Measurements from ENCODE around the gene DNASE2.

Gene DNASE2

GRCh38 chr19:12899891-12900518 is 18.8 kb upstream of the DNASE2 start:
- TF ChIP-seq USF1 (IDR thresholded peaks at IDR 0.05) = no peak
- no peak for TF ChIP-seq TCF12 (IDR thresholded peaks at IDR 0.05; ENCODE audit: low read depth)
- no peak for TF ChIP-seq MAX (IDR thresholded peaks at IDR 0.05)
- no peak for TF ChIP-seq YY1 (IDR thresholded peaks at IDR 0.05; ENCODE audit: low read depth)
- no peak for TF ChIP-seq RAD21 (IDR thresholded peaks at IDR 0.05; ENCODE audit: low read depth)
- no peak for TF ChIP-seq TEAD4 (IDR thresholded peaks at IDR 0.05)
- no peak for TF ChIP-seq CREB1 (IDR thresholded peaks at IDR 0.05; ENCODE audit: low read depth)

- TF ChIP-seq EP300 (IDR thresholded peaks at IDR 0.05; ENCODE audit: borderline replicate concordance) (no peak), TCF12 (IDR thresholded peaks at IDR 0.05; ENCODE audit: low read depth) (no peak), FOXM1 (IDR thresholded peaks at IDR 0.05; ENCODE audit: borderline replicate concordance, low read depth) (no peak), NFIC (IDR thresholded peaks at IDR 0.05) (no peak), USF1 (IDR thresholded peaks at IDR 0.05) (no peak), RAD21 (IDR thresholded peaks at IDR 0.05; ENCODE audit: low read depth) (no peak), MAX (IDR thresholded peaks at IDR 0.05) (no peak), EGR1 (IDR thresholded peaks at IDR 0.05) (no peak), REST (IDR thresholded peaks at IDR 0.05; ENCODE audit: low read depth) (no peak), CREB1 (IDR thresholded peaks at IDR 0.05; ENCODE audit: low read depth) (no peak), YY1 (IDR thresholded peaks at IDR 0.05; ENCODE audit: low read depth) (no peak), ZBTB7A (IDR thresholded peaks at IDR 0.05; ENCODE audit: low read depth) (no peak)
Measured at GRCh38 chr19:12896460-12896859, 15.2 kb upstream of the DNASE2 start.

- no peak for TF ChIP-seq TEAD4 (IDR thresholded peaks at IDR 0.05)
- no peak for TF ChIP-seq EGR1 (IDR thresholded peaks at IDR 0.05)
- no peak for TF ChIP-seq TAF1 (IDR thresholded peaks at IDR 0.05; ENCODE audit: low read depth)
- no peak for TF ChIP-seq USF1 (IDR thresholded peaks at IDR 0.05)
- no peak for TF ChIP-seq REST (IDR thresholded peaks at IDR 0.05; ENCODE audit: low read depth)
- TF ChIP-seq MAX (IDR thresholded peaks at IDR 0.05) = no peak
- no peak for TF ChIP-seq FOXM1 (IDR thresholded peaks at IDR 0.05; ENCODE audit: borderline replicate concordance, low read depth)
- no peak for TF ChIP-seq CREB1 (IDR thresholded peaks at IDR 0.05; ENCODE audit: low read depth)
- TF ChIP-seq RAD21 (IDR thresholded peaks at IDR 0.05; ENCODE audit: low read depth) = no peak
Measured at GRCh38 chr19:12893582-12893981, 12.3 kb upstream of the DNASE2 start.

GRCh38 chr19:12891553-12892021 is 10.3 kb upstream of the DNASE2 start:
- TF ChIP-seq YY1 (IDR thresholded peaks at IDR 0.05; ENCODE audit: low read depth) (no peak), EGR1 (IDR thresholded peaks at IDR 0.05) (no peak), MAX (IDR thresholded peaks at IDR 0.05) (no peak), TCF12 (IDR thresholded peaks at IDR 0.05; ENCODE audit: low read depth) (no peak), NFIC (IDR thresholded peaks at IDR 0.05) (no peak), EP300 (IDR thresholded peaks at IDR 0.05; ENCODE audit: borderline replicate concordance) (no peak), ZBTB7A (IDR thresholded peaks at IDR 0.05; ENCODE audit: low read depth) (no peak), TEAD4 (IDR thresholded peaks at IDR 0.05) (no peak), CEBPB (IDR thresholded peaks at IDR 0.05) (no peak), USF1 (IDR thresholded peaks at IDR 0.05) (no peak), CREB1 (IDR thresholded peaks at IDR 0.05; ENCODE audit: low read depth) (no peak), FOXM1 (IDR thresholded peaks at IDR 0.05; ENCODE audit: borderline replicate concordance, low read depth) (no peak), RAD21 (IDR thresholded peaks at IDR 0.05; ENCODE audit: low read depth) (no peak), TAF1 (IDR thresholded peaks at IDR 0.05; ENCODE audit: low read depth) (no peak), REST (IDR thresholded peaks at IDR 0.05; ENCODE audit: low read depth) (no peak; the same call in 1 of the 2 replicates)
